Activated CD4-positive, CD25-positive, alpha-beta regulatory T cell treated with anti-CD3 and anti-CD28 coated beads, Interleukin-2, amount 50 U/mL, for 24 hours (primary cell): ENCODE measurements around the gene PTPRF.

Experiments
- ATAC-seq, 2 donors: fragments of 150-1000 bp; cut with Tn5 transposase; one replicate each; pipeline ENCODE4 v1.10.0; 2021; ENCODE audit warnings: mild to moderate bottlenecking in 1 of 2, moderate library complexity in 1 of 2

PTPRF gene

GRCh38 chr1:43673261-43673660 lies 142.6 kb downstream of the PTPRF start:
- ATAC-seq, result no peak
